Activated CD4-positive, alpha-beta T cell treated with anti-CD3 and anti-CD28 coated beads, Interleukin-2, amount 50 U/mL, for 16 hours (primary cell): ENCODE measurements around the gene CXCR6.

Experiments used
- DNase-seq: peaks from one replicate; pipeline ENCODE4 v3.0.0-alpha.2; 2020

Gene CXCR6

DNA sequence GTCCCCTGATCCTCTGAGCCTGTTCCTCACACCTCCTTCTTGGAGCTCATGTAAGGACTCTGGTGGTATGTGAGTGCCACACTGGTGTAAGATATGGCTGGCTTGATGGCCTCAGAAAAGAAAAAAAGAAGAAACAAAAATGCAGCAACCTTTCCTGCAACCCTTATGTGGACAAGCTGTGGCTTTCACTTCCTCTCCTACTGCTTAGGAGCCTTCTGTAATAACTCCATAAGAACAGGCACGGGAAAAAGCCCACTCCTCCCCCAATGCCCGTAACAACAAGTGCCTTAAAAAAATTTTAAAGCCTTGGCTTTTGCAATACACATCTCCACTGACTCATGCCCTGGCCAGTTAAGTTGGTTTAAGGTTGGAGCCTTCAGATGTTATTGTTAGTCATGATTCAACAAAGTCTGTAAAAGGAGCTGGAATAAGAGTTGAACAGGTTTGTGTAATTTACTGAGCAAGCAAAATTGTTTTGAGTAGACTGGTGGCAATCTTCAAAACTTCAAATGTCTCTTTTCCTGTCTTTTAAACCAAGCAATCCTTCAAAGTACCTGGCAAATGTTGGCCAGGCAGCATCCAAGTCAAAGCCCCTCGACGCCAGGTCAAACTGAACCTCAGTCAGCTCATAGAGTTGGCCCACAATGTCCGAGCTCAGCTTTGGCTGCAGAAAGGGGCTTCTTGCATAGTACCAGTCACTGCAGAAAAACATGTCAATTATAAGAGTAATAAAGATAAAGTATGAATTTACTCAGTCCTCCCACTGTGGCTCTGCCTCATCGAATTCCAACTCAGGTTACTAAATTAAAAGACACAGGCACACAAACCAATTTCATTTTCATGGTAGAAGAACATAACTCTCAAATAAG, 29.5 kb downstream of the CXCR6 start:
- DNase-seq, result peak; percentile 39

DNA sequence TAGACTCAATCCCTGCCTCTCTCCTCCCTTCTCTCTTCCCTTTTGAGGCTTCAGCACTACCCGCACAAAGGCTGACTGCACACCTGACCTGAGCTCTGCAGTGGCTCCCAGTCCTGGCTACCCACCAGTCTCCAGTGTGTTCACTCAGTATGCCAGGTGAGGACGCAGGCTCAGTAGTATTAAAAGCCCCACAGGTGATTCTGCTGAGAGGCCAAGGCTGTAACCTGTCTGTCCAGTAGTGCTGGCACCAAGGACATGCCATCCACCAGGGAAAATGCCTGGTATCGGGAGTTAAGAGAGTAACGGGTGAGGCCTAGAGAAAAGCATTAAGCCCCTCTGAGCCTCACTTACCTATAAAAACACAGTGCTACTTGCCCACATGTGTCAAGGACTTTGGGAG, 31.4 kb downstream of the CXCR6 start:
- no peak for DNase-seq

DNA sequence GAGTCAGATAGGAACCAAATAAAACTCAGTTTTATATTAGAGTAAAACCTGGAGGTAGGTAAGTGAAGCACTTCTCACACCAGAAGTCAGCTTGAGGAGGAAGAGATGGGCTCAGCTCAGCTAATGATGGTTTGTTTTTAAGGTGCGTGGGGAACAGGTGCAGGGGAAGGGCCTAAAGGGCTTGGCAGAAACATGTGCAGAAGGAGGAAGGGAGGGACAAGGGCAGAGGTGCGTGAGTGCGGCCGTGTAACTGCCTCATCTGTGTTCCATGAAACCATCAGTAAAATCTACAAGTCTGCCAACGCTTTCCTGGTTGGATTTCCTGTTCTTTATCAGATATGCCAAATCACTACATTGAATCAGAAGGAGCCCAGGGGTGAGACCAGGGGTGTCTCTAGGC, 32.4 kb downstream of the CXCR6 start:
- no peak for DNase-seq

DNA sequence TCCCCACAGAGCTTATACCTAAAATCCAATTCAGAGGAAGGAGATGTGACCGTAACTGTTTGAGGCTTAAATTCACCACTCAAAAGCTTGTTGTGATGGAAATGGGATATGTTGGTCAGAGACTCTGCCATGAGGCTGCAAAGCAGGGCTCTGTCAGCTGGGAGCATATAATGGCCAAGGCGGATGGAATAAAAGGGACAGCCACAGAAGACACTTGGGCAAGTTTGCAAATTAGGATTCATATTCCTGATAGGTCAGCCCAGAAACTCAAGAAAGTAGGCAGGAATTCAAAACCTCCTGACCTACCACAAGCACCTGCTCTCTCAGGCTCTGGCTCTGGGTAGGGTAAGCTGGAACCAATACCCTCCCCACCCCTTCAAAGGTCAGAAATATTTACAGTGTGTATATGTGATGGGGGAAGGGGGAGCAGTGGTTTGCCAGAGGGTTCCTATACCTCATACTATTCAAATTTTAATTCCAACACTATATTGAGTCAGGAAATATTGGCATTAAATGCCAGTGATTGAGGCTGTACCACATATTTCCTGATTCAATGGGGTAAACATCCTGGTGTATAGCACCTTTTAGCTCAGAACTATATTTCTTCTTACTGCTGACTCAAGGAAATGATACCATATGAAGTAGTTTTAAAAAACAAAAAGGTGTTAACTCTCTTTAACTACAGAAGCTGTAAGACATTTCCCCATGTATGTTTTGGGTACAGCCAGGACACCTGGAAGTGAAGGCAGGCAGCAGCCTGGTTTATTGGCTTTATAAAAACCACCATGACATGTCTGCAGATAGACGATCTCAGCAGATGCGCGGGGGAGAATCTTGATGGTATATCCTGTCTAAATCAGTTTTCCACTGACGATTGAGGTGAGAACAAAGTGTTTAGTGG, 33.2 kb downstream of the CXCR6 start:
- DNase-seq, result peak; percentile 43

DNA sequence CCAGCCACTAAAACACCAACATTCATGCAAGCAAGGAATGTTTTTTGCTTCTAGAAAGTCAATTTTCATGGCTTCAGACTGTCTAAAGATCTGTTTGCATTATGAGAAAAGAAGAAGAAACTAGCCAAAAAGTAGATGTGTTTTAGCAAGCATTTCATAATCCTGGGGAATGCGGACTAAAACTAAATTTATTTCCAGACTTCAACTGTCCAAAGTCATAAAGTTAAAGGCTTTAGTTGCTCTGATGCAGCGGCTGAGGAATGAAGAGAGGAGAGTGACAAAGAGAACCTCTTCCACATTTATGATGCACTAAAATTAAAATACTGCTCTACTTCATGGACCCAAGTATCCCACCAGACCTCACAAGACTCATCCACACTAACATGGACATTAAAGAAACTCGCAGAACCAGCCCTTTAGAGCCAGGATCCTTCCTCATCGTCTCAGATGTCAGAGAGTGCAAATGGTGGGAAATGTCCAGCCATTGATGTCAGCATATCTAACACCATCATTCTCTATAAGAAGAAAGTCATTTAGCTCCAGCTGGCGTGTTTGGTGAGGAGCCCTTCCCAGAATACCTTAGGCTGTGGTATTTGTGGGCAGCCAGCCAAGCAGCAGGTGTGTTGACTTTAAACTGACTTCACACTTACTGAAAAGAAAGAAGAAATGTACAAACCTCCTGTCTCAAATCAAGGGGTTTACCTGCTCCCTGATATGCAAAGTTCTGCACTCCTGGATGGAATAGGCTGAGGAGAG, 34.9 kb downstream of the CXCR6 start:
- DNase-seq, result peak; percentile 84

DNA sequence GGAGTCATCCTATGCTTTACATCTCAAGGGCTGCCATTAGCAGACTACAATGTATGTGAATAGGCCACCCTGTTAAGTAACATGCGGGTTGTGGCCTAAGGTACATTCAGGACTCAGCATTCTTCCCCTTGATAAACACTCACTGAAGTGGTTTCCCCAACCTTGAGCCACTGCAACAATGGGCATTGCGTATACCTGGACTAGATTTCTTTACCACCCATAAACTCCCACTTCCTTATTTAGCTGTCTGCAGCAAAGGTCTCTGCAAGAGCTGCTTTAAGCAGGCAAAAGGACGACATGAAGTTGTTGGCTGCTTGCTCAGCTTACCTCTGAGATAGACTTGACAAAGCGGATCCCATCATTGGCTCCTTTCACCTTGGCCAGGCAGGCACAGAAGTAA, 36.1 kb downstream of the CXCR6 start:
- no peak for DNase-seq

DNA sequence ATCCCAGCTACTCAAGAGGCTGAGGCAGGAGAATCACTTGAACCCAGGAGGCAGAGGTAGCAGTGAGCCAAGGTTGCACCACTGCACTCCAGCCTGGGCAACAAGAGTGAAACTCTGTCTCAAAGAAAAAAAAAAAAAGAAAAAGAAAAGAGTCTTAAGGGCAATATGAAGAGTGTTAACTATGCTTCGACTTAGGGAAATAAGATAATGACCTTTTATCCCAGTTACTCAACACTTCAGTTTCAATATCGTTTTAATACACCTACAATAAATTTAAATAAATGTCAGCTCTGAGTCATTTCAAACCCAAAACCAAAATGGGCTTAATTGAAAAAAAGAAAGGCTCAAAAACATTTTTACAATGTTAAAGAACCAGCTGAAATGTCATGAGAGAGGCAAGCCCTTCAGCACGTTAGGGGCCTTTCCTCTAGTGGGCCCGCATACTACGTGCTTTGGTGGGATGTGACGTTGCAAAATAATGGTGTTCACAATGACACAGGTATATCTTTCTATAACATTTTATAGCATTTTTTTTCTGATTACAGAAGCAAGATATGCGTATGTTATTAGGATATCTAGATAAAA, 37.1 kb downstream of the CXCR6 start:
- no peak for DNase-seq

DNA sequence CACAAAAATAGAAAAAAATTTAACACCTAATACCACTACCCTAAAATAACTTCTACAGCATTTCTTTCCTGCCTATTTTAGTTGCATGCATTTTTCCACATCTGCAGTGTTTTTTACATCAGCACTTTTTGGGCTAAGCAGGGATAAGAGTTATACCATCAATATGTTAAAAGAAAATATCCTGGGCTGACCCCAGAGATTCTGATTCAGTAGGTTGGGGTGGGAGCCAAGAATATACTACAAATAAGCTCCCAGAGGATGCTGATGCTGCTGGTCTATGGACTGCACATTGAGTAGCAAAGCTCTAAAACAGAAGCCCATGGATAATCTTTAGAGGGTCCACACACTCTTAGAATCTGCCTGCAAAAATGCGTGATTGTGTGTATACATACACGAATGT, 37.6 kb downstream of the CXCR6 start:
- no peak for DNase-seq

DNA sequence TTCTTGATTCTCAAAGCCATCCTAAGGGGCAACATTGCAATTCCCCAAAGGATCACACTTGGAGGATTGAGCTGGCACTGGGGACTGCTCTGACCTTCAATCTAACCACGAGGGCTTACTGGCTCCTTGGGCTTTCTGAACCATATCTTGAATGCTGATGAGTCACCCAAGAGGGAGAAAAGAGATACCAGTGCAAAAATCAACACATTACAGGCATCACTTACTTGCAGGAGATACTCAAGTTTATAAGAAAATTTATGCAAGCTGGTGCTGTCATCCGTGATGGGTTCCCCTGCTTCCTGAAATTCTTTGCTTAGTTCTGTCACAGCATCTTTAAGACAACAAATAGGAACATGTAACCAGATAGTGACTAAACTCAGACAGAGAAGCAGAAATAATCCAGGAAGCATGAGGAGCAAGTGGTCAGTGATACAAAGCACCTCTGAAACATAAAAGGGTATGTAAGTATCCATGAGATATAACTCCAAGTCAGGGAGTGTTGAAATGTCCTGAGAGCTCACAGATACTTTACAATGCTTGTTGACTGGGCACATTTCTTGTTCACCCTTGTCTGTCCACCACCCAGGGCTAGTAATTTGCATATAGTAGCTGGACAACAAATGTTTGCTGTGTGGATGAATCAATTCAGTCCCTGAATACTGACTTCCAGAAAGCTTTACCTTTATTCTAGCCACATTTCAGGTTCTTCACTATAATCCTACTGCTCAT, 38.2 kb downstream of the CXCR6 start:
- peak; percentile 39 for DNase-seq

DNA sequence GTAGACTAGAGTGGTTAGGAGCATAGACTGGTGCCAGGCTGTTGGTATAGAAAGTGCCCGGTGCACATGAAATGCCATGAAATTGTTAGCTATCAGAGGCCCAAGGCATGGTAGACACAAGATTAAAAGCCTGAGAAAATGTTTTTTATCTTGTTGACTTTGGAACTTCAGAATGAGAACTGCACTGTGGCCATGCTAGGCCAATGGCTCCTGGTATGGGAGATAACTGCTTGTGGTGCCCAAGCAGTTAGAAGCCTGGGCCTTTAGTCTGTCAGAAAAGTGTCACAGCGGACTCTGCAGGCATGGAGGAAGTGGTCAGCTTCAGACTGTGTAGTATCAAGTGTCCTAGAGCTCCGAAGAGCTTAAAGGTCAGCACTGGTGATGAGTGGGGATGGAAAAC, 40.5 kb downstream of the CXCR6 start:
- DNase-seq, result no peak

DNA sequence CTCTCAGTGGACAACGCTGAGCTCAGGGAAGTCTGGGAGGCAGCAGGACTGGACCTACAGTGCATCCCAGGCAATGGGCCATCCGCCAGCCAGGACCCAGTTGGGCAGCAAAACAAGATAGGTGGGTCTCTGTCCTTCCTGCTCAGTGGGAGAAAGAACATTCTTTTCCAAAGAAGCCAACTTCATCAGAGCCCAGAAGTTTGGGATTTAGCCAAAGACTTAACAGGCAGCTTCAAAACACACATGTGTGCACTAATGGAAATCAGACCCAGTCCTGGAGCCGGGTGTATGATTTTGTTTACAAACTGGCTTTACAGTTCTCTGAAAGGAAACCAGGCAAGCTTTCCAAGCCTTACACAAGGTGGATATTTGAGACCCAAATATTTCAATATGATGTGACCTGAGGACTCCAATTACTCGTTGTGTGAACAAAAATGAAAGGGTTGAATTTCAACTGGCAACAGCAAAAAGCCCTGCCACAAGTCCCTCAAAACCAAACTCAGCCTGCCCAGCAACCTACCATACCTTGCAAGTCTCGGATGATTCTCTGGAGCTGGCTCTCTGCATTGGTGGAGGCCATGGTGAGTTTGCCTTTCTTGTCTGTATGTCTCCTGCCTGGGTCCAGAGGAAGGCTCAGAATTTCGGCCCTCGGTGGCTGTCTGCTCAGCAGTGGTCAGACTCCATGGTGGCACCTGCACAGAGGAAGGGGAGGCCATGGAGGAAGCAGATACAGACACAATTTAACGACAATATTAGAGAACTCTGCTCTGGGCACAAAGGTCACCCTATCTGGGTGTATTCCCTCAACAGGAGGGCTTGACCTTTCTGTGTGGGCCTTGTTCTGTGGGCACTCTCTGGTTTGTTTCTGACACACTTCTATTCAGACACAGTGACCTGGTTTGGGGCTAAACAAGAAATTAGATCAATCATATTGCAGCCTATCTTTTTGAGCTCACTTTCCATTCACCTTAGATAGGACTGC, 41.4 kb downstream of the CXCR6 start:
- DNase-seq, result no peak

DNA sequence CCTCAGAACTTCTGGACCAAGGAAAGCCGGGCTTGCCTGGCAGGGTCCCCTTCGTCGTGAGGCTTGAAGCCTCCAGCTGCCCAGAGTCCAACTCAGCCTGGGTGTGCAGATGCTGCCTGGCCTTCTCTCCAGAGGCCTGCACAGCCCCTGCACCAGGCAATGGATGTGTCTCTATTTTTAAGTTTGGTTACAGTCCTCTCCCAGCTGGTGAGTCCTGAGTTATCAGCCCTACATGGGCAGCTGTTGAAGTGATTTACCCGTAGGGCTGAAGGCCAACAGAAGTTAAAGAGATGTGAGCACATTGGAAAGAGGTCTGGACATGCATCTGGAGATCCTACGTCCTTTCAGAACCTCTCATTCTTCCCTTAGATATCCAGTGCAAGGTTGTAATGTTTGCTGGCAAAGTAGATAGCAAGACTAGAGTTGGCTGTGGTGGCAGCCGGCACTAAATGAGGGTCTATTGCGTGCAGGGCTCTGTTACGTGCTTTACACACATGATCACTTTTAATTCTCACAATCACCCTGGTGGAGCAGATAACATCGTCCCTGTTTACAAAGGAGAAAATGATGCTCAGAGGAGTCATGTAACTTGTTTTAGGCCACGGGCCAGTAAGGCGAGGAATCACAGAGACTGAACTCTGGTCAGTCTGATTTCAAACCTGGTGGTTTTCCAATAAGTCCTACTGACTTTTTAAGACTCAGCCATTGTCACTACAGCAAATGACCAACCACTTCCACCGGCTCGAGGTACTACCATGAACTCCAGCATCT, 42.5 kb downstream of the CXCR6 start:
- no peak for DNase-seq

DNA sequence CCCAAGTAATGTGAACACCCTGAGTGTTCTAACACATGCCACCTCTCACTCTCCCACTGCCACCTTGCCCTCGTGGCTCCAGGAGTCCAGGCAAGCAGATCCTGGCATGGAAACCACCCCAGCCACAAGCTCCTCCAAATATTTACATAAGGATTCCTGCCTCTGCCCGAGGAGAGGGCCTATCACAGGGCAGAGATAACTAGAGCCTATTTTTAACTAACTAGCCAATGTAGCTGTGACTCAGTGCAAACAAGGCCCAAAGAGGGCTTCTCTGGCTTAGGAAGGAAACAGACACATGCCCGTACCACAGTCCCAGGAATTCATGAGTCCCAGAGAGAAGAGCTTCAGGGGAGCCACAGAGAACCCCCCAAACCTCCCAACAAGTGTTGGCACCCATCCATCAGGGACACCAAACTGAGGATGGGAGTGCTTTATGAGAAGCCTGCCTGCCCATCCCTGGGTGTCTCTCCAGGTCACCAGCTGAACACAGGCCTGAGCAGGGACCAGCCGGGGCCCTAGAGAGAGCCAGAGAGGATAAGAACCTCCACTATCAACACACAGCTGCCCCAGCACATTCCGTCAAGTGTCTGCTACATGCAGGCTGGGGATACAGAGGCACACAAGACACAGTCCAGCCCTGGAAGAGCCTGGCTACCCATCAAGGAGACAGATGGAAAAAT, 43.2 kb downstream of the CXCR6 start:
- DNase-seq, result no peak

DNA sequence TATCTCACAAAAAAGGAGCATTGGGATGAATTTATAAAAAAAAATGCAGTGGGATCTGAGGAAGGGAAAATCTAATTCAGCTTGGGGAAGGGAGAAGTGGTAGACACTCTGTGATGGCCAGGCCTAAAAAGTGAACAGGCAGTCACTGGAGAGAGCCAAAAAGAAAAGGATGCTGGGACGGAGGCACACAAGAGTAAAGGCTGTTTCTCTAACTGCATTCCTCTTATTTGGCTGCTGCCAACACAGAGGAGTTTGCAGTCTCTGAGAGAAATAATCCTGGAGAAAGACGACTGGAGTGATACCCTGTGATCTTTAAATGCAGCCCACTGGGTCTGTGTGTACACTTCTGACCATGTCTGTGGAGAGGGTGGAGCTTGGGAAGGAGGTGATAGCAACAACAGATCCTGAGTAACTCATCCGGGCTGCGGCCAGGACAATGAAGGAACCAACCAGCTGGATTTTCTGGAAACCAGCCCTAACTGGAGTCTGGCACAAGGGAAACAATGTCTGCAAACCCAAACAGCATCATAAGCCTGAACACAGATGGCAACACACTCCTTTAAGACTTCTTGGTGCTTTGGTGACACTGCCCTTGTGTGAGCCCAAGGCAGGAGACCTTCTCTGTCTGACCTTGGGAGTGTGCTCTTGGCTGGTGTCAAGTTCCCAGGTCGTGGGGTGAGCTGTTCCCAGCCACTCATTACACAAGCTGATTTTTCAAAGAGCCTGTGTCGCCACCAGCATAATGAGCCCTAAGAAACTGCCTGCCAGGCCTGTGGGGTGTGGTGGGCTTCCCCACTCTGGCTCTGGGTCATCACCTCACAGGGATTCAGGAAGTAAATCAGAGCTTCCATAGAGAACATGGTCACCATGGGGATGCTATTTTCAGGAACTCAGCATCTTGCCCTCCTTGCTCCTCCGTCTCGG, 44.4 kb downstream of the CXCR6 start:
- no peak for DNase-seq

DNA sequence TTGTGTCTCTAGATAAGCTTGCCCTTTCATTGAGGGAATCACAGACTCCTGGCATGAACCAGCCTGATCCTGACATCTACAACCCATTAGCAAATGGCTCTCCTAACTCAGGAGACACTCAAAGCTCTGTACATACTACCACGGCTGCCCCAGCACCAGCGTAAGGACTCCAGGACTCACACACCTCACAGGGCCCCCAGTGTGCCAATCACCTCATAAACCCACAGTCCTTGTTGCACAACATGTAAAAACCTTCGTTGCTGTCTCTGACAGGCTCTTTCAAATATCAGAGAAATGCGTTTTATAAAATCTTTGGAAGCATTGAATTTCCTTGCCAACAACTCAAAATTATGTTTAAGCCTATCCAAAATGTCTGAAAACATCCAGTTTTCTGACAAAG, 45.1 kb downstream of the CXCR6 start:
- DNase-seq, result no peak

DNA sequence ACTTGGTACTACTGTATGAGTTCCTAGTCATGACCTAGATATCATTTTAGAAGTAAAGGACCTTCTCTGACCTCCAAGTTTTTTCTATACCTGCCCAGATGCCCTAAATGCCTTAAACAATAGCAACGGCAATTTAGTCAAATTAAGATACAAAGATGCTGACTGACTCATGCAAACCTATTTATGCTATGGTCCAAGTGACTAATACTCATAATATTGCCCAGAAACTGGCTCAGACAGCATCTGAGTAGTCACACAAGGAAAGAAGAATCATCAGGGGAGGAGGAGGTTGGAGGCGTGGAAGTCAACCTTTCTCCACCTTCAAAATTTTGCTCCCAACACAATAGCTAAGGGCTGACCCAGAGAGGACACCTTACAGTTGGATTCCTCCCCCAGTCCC, 45.5 kb downstream of the CXCR6 start:
- DNase-seq, result peak; percentile 41

DNA sequence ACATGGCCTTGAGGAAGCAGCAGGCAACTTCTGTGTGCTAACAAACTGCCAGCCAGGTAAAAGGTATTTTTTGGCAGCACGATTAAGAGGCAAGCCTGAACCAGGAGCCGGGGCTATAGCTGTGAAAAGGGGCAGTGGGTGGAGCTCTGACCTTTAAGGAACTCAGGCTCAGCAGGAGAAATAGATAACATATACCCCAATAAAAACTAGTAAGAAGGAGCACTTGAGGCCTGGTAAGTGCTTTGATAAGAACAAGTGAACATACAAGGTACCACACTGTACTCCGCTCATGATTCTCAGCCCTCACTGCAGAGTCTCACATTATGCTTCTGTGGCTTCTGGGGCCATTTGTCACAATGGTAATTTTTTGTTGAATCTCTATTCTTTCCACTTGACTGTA, 46.9 kb downstream of the CXCR6 start:
- DNase-seq, result no peak

DNA sequence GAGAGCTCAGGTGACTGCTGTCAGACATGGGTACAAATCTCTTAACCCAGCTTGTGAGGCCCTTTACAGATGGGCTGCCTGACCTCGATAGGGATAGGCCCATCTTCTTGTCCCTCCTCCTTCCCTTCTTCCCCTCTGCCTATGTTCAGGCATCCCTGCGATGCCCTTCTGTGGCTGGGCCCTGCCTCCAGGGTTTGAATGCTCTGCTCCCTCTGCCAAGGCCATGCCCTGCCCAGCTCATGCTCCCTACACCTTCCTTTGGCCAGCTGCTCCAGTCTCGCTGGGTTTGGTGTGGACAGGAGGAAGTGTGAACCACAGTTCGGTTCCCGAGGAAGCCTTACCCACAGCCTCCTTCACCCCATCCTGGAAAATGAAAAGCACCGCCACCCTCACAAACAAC, 48.1 kb downstream of the CXCR6 start:
- no peak for DNase-seq
